Panc1 (cell line): Measurements from ENCODE around the gene JDP2. TPM values are rescaled to one million over a fixed set of nuclear protein-coding genes. Genes with fewer than 3 reads are reported as not detected.

Experiments
- ATAC-seq: fragments of 200-7000 bp; cut with Tn5 transposase; 2 replicates; pipeline ENCODE4 v1.9.1; 2020; ENCODE audit warnings: mild to moderate bottlenecking, moderate library complexity
- BruUV-seq: library from RNA; stranded (reverse); fragments of 400-500 nt; replicated peaks from 2 replicates; lab custom pipeline; 2021; lab: Mats Ljungman, UMichigan
- CTCF ChIA-PET: fragments of 300-600 bp; sonication (Branson Sonifier 250); formaldehyde crosslinking; loops from one replicate; lab custom pipeline; 2022; ENCODE audit warnings: antibody characterized with exemption; lab: Charles Lee
- POLR2A ChIA-PET: fragments of 300-600 bp; sonication (Branson Sonifier 250); formaldehyde crosslinking; loops from one replicate; lab custom pipeline; 2022; ENCODE audit warnings: antibody characterized with exemption; lab: Charles Lee
- DNase-seq: peaks from one replicate; pipeline ENCODE4 v3.0.0-alpha.2; 2010; ENCODE audit warnings: low read depth, low spot score
- H3K27ac ChIP-seq: 2 replicates; pipeline ENCODE4 v1.5.1; 2011; ENCODE audit warnings: mild to moderate bottlenecking, low read length, inconsistent platforms
- H3K27me3 ChIP-seq: fragments of 200-500 bp; sonication (Bioruptor generic); 2 replicates; pipeline ENCODE4 v1.6.0; 2014; ENCODE audit warnings: low read length, inconsistent platforms; ENCODE audit not compliant: control insufficient read depth, insufficient read depth
- H3K36me3 ChIP-seq: fragments of 200-500 bp; sonication (Bioruptor generic); 2 replicates; pipeline ENCODE4 v1.5.1; 2014; ENCODE audit warnings: inconsistent platforms, mild to moderate bottlenecking, low read length, moderate library complexity; ENCODE audit not compliant: control insufficient read depth, insufficient read depth
- H3K4me1 ChIP-seq: 2 replicates; pipeline ENCODE4 v1.5.1; 2011; ENCODE audit warnings: inconsistent platforms, mild to moderate bottlenecking, low read length, moderate library complexity; ENCODE audit not compliant: control insufficient read depth, insufficient read depth
- H3K4me3 ChIP-seq, 2 experiments: 2 replicates each; pipeline ENCODE4 v1.5.1; 2011 to 2012; ENCODE audit warnings: low read depth in 2 of 2, low read length in 2 of 2, mild to moderate bottlenecking in 2 of 2, inconsistent platforms in 1 of 2, moderate library complexity in 1 of 2
- H3K9me3 ChIP-seq: fragments of 200-500 bp; sonication (Bioruptor generic); 2 replicates; pipeline ENCODE4 v1.5.1; 2014; ENCODE audit warnings: low read depth, mild to moderate bottlenecking, inconsistent platforms, low read length, moderate library complexity; ENCODE audit not compliant: control insufficient read depth, insufficient read depth
- POLR2AphosphoS5 ChIP-seq: IDR thresholded peaks from 2 replicates; pipeline ENCODE4 v1.6.1; 2012; ENCODE audit warnings: mild to moderate bottlenecking, low read depth, low read length, moderate library complexity
- SIN3A ChIP-seq: IDR thresholded peaks from 2 replicates; pipeline ENCODE4 v1.6.1; 2012; ENCODE audit warnings: low read depth, mild to moderate bottlenecking, low read length, moderate library complexity, borderline replicate concordance; ENCODE audit not compliant: insufficient read depth
- TCF7L2 ChIP-seq: IDR thresholded peaks from 2 replicates; pipeline ENCODE4 v1.6.1; 2011; ENCODE audit warnings: mild to moderate bottlenecking, low read depth, low read length, inconsistent platforms
- in situ Hi-C: cut with HindIII; loops from 2 replicates; pipeline ENCODE4 v1.10.0; 2016; ENCODE audit warnings: low sequenced_read_pairs, low pct_unique_long_range_greater_than_20kb
- intact Hi-C: fragments of 100-400 bp; cut with micrococcal nuclease; formaldehyde crosslinking; loops from one replicate; pipeline ENCODE4 v1.10.0; 2022; ENCODE audit not compliant: unreplicated experiment
- total RNA-seq: library from RNA; stranded (reverse); gene quantifications from one replicate; pipeline ENCODE4 v1.2.1, GENCODE V29; 2021; ENCODE audit not compliant: unreplicated experiment
- TF ChIP-seq, protein P1 (sequence below): fragments of 450-650 bp; IDR thresholded peaks from 2 replicates; pipeline ENCODE4 v1.5.1; 2017; ENCODE audit warnings: mild to moderate bottlenecking
- TF ChIP-seq, protein P2 (sequence below), 2 experiments: IDR thresholded peaks; 2 replicates each; pipeline ENCODE4 v1.6.1; 2011 to 2012; ENCODE audit warnings: low read depth in 2 of 2, control low read depth in 1 of 2, low read length in 1 of 2, mild to moderate bottlenecking in 1 of 2, moderate library complexity in 1 of 2; ENCODE audit not compliant: insufficient read depth in 1 of 2

The JDP2 gene
- total RNA-seq, 1 experiment from 2014 or later: 17.5 TPM

DNA sequence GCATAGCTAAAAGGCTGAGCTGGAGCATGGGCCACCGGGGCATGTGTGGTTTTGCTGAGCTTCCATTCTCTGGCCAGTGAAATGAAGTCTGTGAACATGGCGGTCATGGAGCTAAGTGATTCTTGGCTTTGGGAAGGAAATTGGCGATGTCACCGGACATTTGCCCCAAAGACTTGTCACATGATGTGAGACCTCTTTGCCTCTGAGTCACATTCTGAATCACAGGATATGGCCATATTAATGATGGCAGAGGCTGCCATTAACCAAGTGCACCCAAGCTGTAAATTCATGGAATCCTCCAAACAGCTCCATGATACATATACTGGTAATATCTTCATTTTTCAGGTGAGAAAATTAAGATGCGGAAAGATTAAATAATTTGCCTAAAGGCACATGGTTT lies 67.1 kb downstream of the JDP2 start:
- in situ Hi-C loops: no loop called here
- Histone ChIP-seq H3K27ac (no peak overlapping the region), H3K36me3 (no peaks in the 10 kb centered on the region), H3K4me1 (no peaks in the 10 kb centered on the region), H3K4me3 (no peak overlapping the region), H3K27me3 (no peaks in the 10 kb centered on the region), H3K9me3 (no peaks in the 10 kb centered on the region)
- POLR2A ChIA-PET: no interaction called here
- CTCF ChIA-PET: no interaction called here
- TF ChIP-seq SIN3A (no peak), POLR2AphosphoS5 (no peak), TCF7L2 (no peak)
- TF ChIP-seq, protein P1, sequence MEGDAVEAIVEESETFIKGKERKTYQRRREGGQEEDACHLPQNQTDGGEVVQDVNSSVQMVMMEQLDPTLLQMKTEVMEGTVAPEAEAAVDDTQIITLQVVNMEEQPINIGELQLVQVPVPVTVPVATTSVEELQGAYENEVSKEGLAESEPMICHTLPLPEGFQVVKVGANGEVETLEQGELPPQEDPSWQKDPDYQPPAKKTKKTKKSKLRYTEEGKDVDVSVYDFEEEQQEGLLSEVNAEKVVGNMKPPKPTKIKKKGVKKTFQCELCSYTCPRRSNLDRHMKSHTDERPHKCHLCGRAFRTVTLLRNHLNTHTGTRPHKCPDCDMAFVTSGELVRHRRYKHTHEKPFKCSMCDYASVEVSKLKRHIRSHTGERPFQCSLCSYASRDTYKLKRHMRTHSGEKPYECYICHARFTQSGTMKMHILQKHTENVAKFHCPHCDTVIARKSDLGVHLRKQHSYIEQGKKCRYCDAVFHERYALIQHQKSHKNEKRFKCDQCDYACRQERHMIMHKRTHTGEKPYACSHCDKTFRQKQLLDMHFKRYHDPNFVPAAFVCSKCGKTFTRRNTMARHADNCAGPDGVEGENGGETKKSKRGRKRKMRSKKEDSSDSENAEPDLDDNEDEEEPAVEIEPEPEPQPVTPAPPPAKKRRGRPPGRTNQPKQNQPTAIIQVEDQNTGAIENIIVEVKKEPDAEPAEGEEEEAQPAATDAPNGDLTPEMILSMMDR: no peak
- TF ChIP-seq, protein P2, sequence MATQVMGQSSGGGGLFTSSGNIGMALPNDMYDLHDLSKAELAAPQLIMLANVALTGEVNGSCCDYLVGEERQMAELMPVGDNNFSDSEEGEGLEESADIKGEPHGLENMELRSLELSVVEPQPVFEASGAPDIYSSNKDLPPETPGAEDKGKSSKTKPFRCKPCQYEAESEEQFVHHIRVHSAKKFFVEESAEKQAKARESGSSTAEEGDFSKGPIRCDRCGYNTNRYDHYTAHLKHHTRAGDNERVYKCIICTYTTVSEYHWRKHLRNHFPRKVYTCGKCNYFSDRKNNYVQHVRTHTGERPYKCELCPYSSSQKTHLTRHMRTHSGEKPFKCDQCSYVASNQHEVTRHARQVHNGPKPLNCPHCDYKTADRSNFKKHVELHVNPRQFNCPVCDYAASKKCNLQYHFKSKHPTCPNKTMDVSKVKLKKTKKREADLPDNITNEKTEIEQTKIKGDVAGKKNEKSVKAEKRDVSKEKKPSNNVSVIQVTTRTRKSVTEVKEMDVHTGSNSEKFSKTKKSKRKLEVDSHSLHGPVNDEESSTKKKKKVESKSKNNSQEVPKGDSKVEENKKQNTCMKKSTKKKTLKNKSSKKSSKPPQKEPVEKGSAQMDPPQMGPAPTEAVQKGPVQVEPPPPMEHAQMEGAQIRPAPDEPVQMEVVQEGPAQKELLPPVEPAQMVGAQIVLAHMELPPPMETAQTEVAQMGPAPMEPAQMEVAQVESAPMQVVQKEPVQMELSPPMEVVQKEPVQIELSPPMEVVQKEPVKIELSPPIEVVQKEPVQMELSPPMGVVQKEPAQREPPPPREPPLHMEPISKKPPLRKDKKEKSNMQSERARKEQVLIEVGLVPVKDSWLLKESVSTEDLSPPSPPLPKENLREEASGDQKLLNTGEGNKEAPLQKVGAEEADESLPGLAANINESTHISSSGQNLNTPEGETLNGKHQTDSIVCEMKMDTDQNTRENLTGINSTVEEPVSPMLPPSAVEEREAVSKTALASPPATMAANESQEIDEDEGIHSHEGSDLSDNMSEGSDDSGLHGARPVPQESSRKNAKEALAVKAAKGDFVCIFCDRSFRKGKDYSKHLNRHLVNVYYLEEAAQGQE (IDR thresholded peaks at IDR 0.05; ENCODE audit: insufficient read depth in 1 of 2, low read depth in 2 of 2, low read length in 1 of 2): no peak
- DNase-seq (no peak), ATAC-seq (no peak)
- no TSS peak for BruUV-seq
- intact Hi-C loops: no loop called here

DNA sequence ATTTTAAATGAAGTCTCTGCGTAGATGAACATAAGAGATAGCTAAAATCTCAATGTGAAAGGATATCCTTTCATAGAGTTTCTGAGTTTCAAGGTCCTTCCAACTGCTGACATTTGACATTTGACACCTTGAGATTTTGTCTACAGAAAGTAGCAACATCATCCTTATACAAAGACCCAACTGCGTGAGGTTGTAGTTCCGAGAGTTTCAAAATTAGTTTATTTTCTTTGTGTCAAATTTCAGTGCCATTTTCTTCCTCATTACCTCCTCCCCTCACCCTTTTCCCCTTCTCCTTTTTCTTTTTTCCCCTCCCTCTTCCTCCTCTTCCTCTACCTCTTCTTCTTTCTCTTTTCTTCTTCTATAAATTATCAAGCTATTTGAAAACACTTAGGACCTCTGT lies 67.6 kb downstream of the JDP2 start:
- Histone ChIP-seq H3K36me3 (no peaks in the 10 kb centered on the region), H3K4me1 (no peaks in the 10 kb centered on the region), H3K4me3 (no peak overlapping the region), H3K27me3 (no peaks in the 10 kb centered on the region), H3K9me3 (no peaks in the 10 kb centered on the region), H3K27ac (no peak overlapping the region)
- BruUV-seq: no TSS peak
- DNase-seq (no peak), ATAC-seq (no peak)
- no peak for TF ChIP-seq SIN3A
- TF ChIP-seq, protein P1: no peak
- TF ChIP-seq, protein P2 (IDR thresholded peaks at IDR 0.05; ENCODE audit: insufficient read depth in 1 of 2, low read depth in 2 of 2, low read length in 1 of 2): no peak
- TF ChIP-seq TCF7L2: no peak
- TF ChIP-seq POLR2AphosphoS5: no peak
- intact Hi-C loops (no loop called here), in situ Hi-C loops (no loop called here)
- POLR2A ChIA-PET: no interaction called here
- CTCF ChIA-PET: interaction anchor here (0.6 kb wide), 1 partner anchor 82 kb away, joined by 8 read pairs; no protein-coding TSS in a partner anchor
